ENCODE data around the gene VILL. TPM values are rescaled to one million over a fixed set of nuclear protein-coding genes. Genes with fewer than 3 reads are reported as not detected.

Gene VILL
- total RNA-seq, 2 experiments from 2014 or later, result 15.4 to 18.3 TPM

DNA sequence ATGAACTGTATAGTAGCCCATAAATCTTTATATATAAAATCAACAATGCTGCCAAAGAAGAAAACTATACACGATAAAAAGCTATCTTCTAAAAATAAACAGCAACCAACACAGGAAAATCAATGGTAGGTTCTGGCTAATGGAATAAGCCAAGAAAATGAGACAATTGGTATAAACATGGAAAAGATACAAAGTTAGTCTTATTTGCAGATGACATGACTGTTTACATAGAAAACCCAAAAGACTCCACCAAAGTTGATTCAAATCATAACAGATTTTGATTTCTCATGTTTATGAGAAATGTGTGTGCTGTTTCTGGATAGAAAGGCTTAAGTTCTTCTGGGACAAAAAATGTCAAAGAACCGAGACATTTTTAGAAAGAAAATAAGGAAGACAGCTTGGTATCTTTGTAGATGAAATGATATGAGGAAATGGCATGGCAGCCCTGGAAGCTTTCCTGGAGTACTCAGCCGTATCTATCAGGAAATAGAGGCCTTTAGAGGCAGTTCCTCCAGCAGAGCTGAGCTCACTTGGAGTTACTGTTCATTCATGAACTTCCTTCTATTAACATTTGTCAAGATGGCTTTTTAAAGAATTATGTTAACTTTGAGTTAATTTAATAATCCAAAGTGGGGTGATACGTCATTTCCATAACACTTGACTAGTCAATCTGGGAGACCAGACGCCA lies 36.7 kb upstream of the VILL start:
- no peak for DNase-seq
- no peak for ATAC-seq
- CTCF ChIA-PET, result interaction anchor here (0.6 kb wide), 1 partner anchor 175 kb away, joined by 3 read pairs; no protein-coding TSS in a partner anchor
- Mint-ChIP-seq H3K36me3 (peaks cover 1% of the 10 kb centered on the region), H3K27ac (no peak overlapping the region), H3K4me1 (peaks cover 24% of the 10 kb centered on the region), H3K4me3 (no peak overlapping the region), H3K27me3 (no peaks in the 10 kb centered on the region), H3K9me3 (ENCODE audit: low read depth) (peaks cover 4% of the 10 kb centered on the region)

DNA sequence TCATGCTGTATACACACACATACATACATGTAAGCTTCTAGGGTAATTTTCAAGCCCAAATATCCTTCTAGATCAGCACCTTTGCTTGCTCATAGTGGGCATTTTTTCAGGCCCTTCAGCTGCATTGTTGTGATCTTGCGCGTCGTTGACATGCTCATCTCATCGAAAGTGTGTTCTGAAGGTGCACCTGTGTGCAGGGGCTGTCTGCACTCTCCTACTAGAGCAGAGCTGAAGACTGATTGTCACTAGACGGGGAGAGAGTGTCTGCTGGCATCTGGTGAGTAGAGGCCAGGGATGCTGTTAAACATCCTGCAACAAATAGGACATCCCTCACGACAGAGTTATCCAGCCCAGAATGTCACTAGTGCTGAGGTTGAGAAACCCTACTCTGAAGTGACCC lies 35.7 kb upstream of the VILL start:
- Mint-ChIP-seq H3K36me3 (peaks cover 1% of the 10 kb centered on the region), H3K27ac (no peak overlapping the region), H3K4me3 (no peak overlapping the region), H3K4me1 (peaks cover 24% of the 10 kb centered on the region), H3K27me3 (no peaks in the 10 kb centered on the region), H3K9me3 (ENCODE audit: low read depth) (peaks cover 4% of the 10 kb centered on the region)
- CTCF ChIA-PET, result interaction anchor here (1.2 to 1.8 kb wide), 3 partner anchors 9 to 20 kb away, joined by 3 to 6 read pairs (median 4); no protein-coding TSS in a partner anchor
- DNase-seq (peak; percentile 21), ATAC-seq (no peak)

DNA sequence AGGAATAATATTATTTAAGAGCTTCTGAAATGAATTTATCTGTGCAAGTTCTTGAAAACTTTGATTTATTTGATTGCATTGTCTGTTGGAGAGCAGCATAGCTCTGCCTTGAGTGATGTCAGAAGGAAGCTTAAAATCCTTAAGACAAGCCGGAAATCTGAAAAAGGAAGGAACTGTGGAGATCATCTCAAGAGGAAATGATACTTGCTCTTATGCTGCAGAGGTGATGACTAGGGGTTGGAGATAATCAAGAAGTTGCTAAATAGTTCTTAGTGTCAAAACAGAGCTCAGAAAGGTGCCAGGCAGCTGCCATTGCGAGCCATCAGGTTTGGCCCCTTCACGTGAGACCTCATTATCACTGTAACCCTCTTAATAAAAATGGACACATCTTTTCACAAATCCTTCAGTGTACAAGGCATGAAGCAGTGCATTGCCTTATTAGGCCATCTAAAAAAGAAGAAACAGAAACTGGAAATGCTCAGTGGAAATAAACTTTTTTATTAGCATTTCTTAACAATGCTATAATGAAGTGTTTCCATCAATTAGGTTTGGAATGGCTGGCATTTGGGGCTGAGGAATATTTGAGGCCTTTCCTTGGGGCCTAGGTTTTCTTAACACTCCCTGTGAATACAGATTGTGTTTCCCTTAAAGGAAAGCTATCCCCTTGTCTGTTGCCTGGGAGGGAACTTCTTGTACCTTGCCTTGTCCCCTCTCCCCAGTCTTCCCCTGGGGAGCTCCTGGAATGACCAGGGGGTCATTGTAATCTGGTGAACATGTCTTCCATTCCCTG lies 34.5 kb upstream of the VILL start:
- peaks cover 24% of the 10 kb centered on the region for H3K4me1 Mint-ChIP-seq
- H3K4me3 Mint-ChIP-seq, result no peak overlapping the region
- no peaks in the 10 kb centered on the region for H3K27me3 Mint-ChIP-seq
- ATAC-seq, result no peak
- H3K27ac Mint-ChIP-seq, result no peak overlapping the region
- H3K9me3 Mint-ChIP-seq (ENCODE audit: low read depth), result peaks cover 4% of the 10 kb centered on the region
- H3K36me3 Mint-ChIP-seq, result peaks cover 1% of the 10 kb centered on the region
- peak; percentile 26 for DNase-seq
- CTCF ChIA-PET, result interaction anchor here (1.2 to 2.6 kb wide), 6 partner anchors 8 to 102 kb away, joined by 3 to 18 read pairs (median 6); no protein-coding TSS in a partner anchor

DNA sequence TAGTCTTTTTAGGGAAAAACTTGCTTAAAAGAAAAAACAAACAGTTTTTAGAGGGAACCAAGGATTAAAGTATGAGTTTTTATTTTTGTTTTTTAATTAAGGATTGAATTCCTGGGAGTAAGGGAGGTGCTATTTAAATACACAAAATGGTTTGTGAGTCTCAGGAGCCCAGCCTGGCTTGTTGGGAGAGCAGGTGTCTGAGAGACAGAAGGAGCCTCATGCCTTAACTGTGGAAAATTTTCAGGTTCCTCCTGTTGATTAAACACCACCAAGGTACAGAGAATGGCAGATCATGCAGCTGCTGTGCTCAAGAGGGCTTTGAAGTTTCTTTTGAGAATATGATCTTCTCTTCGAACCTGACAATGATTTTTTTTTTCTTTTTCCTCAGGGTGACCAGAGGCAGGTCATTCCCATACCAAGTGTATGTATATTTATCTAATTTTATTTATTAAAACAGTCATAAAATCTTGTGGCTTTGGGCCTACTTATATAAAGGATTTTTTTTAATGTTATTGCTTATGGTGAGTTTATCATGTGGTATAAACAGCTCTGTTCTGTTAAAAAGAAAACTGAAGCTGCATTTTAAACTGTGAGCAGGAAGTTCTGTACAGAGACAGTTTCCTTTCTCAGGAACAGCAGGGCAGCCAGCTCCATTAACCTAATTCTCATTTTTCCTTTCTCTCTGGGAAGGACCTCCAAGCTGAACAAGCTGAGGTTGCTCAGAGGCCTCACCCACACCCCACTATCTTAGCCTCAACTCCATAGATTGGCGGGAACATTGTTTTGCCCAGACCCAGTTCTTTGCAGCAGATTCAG lies 33.7 kb upstream of the VILL start:
- CTCF ChIA-PET, result interaction anchor here (0.9 to 2.9 kb wide), 7 partner anchors 10 to 103 kb away, joined by 3 to 18 read pairs (median 5); no protein-coding TSS in a partner anchor
- peak overlapping the region; percentile 87 for H3K27ac Mint-ChIP-seq
- H3K4me1 Mint-ChIP-seq, result peaks cover 24% of the 10 kb centered on the region
- peak; percentile 33 for ATAC-seq
- H3K4me3 Mint-ChIP-seq, result no peak overlapping the region
- H3K9me3 Mint-ChIP-seq (ENCODE audit: low read depth), result peaks cover 4% of the 10 kb centered on the region
- H3K36me3 Mint-ChIP-seq, result peaks cover 1% of the 10 kb centered on the region
- H3K27me3 Mint-ChIP-seq, result no peaks in the 10 kb centered on the region
- DNase-seq, result peak; percentile 23

DNA sequence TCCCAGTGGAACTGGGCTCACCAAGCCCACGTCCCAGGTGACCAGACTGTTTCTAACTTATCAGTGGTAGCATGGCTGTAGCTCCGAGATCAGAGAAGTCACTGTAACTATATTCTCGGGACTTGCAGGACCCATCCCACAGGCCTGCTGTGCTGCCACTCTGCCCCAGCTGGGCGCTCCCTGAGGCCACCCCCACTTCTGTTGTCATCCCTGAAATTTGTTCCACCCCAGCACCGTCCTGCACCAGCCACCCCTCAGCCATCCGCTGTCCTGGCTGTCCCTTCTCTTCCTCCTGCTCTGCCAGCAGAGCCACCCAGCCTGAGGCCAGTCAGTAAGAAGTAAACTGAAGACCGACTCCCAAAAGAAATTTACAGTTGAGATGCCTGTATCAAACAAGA lies 33.0 kb upstream of the VILL start:
- peaks cover 20% of the 10 kb centered on the region for H3K4me1 Mint-ChIP-seq
- H3K27me3 Mint-ChIP-seq, result no peaks in the 10 kb centered on the region
- CTCF ChIA-PET, result interaction anchor here (0.9 to 2.9 kb wide), 7 partner anchors 10 to 103 kb away, joined by 3 to 18 read pairs (median 5); no protein-coding TSS in a partner anchor
- H3K27ac Mint-ChIP-seq, result peak overlapping the region; percentile 87
- peaks cover 4% of the 10 kb centered on the region for H3K9me3 Mint-ChIP-seq (ENCODE audit: low read depth)
- H3K4me3 Mint-ChIP-seq, result no peak overlapping the region
- no peak for ATAC-seq
- peaks cover under 1% of the 10 kb centered on the region for H3K36me3 Mint-ChIP-seq
- peak; percentile 38 for DNase-seq

DNA sequence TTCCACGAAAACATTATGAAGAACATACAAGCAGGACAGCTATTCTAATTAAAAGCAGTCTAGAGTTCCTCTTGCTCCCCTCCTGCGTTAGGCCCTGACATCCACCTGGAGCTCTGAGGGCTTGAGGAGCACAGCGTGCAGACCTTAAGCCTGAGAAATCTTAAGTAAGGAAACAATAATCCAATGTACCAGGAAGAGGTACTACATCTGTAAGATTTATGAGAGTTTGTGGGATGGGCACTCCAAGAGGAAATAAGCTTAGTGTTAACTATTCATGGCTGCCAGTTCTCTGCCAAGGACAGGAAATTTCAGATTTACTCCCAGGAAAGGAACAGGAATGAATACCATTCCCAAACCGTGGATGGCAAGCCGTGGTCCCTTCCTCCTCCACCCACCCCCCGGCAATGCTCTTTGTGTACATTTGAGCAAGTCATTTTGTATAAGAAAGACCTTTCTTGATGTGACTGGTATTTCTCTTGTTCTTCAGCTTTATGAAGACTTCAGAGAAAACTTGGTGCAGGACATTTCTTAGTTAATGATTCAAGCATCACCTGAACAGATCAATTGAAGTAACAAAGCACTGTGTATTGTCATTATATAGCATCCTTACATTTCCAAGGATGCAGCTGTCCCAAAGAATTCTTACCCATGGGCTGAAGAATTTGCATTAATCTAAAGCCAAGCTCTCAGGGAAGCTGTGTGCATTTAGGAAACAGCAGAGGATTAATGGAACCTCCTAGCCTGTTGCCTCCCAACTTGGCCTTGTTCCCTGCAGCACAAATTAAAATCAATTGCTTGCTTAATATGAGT lies 28.8 kb upstream of the VILL start:
- Mint-ChIP-seq H3K9me3 (ENCODE audit: low read depth) (no peaks in the 10 kb centered on the region), H3K4me3 (no peak overlapping the region), H3K4me1 (peaks cover 8% of the 10 kb centered on the region), H3K27ac (no peak overlapping the region), H3K36me3 (no peaks in the 10 kb centered on the region), H3K27me3 (peaks cover 2% of the 10 kb centered on the region)
- no peak for ATAC-seq
- DNase-seq, result peak; percentile 15
- CTCF ChIA-PET, result interaction anchor here (1.1 to 1.8 kb wide), 2 partner anchors 12 to 13 kb away, joined by 3 to 7 read pairs; no protein-coding TSS in a partner anchor

DNA sequence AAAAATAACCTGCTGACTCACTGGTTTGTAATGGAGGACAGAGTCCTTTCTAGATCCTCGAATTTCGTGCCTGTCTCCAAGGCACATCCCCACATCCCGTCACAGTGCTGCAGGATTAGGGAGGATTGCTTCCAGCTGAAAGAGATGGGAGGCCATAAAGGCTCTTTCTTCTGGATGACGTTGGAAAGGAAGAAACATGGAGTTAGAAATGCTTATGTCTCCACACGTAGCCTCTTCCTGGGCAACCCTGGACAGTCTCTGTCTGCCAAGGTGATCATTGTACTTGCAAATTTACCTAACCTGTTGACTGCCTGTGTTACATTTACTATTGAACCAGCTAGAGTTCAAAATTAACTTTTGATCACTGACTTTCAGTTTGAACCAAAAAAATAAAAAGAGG lies 27.6 kb upstream of the VILL start:
- Mint-ChIP-seq H3K27ac (no peak overlapping the region), H3K4me1 (no peaks in the 10 kb centered on the region), H3K4me3 (no peak overlapping the region), H3K36me3 (no peaks in the 10 kb centered on the region), H3K9me3 (ENCODE audit: low read depth) (no peaks in the 10 kb centered on the region), H3K27me3 (peaks cover 2% of the 10 kb centered on the region)
- DNase-seq (peak; percentile 23), ATAC-seq (no peak)
- CTCF ChIA-PET, result interaction anchor here (1.1 to 5.9 kb wide), 3 partner anchors 11 to 25 kb away, joined by 3 to 61 read pairs (median 3); no protein-coding TSS in a partner anchor

DNA sequence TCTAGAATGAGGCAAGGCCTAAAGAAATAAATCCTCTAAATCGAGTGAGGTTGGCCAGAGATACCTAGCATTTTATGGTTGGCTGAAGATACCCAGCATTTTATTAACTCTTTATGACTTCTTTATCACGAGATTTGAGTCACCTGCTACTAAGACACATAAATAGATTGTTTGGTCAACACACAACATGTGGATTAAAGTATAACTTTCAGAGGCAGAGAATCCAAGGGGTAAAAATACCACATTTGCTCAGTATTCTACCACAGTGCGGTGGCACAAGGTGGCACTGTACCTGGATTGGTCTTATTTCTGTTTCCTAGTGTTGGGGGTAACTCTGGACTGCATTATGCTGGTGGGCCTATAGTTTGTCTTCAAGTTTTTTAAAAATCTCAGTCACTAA lies 27.0 kb upstream of the VILL start:
- CTCF ChIA-PET, result interaction anchor here (1.1 to 5.9 kb wide), 4 partner anchors 8 to 60 kb away, joined by 3 to 61 read pairs (median 4); no protein-coding TSS in a partner anchor
- Mint-ChIP-seq H3K4me3 (no peak overlapping the region), H3K27me3 (peaks cover 2% of the 10 kb centered on the region), H3K27ac (no peak overlapping the region), H3K36me3 (no peaks in the 10 kb centered on the region), H3K4me1 (no peaks in the 10 kb centered on the region), H3K9me3 (ENCODE audit: low read depth) (no peaks in the 10 kb centered on the region)
- DNase-seq, result no peak
- no peak for ATAC-seq

DNA sequence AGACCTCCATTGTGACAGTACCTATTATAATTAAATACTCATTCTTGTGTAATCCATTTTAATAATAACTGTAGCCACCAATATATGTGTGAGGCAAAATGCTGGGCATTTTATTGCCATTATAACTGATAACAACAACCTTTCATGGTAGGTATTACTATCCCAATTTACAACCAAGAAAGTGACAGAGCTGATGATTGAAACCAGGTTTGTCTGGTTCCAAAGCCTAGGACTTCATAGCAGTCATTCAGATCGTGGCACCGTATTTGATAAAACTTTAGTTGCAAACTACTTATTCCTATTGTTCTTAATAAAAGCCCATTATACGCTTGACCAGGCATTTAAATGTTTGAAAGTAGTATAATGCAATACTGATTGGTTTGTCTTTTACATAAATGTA lies 26.4 kb upstream of the VILL start:
- H3K27me3 Mint-ChIP-seq, result peaks cover 2% of the 10 kb centered on the region

DNA sequence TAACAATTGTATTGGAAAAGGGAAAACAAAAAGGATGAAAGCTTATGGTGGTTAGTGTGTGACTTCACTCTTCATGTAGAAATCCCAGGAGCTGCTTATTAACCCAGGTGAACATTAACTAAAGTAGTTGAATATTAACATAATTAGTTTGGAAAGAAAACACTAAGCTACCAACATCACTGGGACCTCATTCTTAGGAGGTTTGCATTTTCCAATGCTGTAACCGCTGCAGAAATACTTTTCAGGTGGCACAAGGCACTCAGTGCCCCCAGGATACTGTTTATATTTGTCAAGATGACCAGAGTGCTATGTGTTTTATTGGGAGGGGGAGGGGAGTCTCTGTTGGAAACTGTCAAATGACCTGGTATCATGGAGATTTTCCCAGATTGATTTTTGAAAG lies 25.9 kb upstream of the VILL start:
- Mint-ChIP-seq H3K9me3 (ENCODE audit: low read depth) (no peaks in the 10 kb centered on the region), H3K4me3 (no peak overlapping the region), H3K27me3 (peaks cover 2% of the 10 kb centered on the region), H3K36me3 (no peaks in the 10 kb centered on the region), H3K27ac (no peak overlapping the region), H3K4me1 (no peaks in the 10 kb centered on the region)
- ATAC-seq, result no peak
- DNase-seq, result peak; percentile 1
- CTCF ChIA-PET, result interaction anchor here (1.1 to 5.9 kb wide), 4 partner anchors 9 to 61 kb away, joined by 3 to 61 read pairs (median 4); no protein-coding TSS in a partner anchor

More for the DNA sequence above, 26.4 kb upstream of the VILL start:
- no peaks in the 10 kb centered on the region for H3K36me3 Mint-ChIP-seq
- H3K4me1 Mint-ChIP-seq, result no peaks in the 10 kb centered on the region
- H3K9me3 Mint-ChIP-seq (ENCODE audit: low read depth), result no peaks in the 10 kb centered on the region
- no peak for ATAC-seq
- no peak for DNase-seq
- H3K27ac Mint-ChIP-seq, result no peak overlapping the region
- CTCF ChIA-PET, result interaction anchor here (1.1 to 5.9 kb wide), 4 partner anchors 9 to 61 kb away, joined by 3 to 61 read pairs (median 4); no protein-coding TSS in a partner anchor
- no peak overlapping the region for H3K4me3 Mint-ChIP-seq

DNA sequence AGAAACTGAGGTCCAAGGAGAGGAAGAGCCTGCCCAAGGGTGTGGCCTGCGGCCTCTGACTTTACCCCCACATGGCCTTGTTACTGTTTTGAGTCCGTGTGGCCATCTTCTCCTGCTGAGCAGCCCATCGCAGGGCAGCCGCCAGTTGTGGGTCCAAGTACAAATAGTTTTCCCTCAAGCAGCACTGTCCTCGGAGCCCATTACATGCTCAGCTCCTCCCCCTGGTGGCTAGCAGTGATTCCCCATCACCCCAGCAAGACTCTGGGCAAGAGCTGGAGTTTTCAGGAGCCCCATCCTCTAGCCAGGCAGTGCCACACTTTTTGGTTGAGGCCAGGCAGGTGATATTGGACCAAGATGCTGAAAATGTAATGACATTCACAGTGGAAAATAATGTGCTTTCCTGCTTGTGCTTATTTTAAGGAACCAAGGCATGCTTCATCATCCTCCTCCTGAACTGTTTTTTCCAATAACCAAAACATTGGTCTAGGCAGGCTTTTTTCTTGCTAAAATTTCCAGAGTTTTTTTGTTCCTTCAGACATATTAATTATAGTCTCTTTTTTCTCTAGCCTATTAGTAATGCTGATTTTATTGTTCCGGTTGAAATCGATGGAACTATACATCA lies 23.2 kb upstream of the VILL start:
- no peak overlapping the region for H3K27ac Mint-ChIP-seq
- no peaks in the 10 kb centered on the region for H3K36me3 Mint-ChIP-seq
- ATAC-seq, result peak; percentile 90
- H3K4me1 Mint-ChIP-seq, result peaks cover 3% of the 10 kb centered on the region
- no peaks in the 10 kb centered on the region for H3K9me3 Mint-ChIP-seq (ENCODE audit: low read depth)
- DNase-seq, result peak; percentile 80
- no peak overlapping the region for H3K4me3 Mint-ChIP-seq
- peaks cover 2% of the 10 kb centered on the region for H3K27me3 Mint-ChIP-seq
- CTCF ChIA-PET, result interaction anchor here (0.6 to 5.9 kb wide), 28 partner anchors 8 to 1202 kb away, joined by 3 to 61 read pairs (median 4); partner anchors contain the start of gene DLEC1

DNA sequence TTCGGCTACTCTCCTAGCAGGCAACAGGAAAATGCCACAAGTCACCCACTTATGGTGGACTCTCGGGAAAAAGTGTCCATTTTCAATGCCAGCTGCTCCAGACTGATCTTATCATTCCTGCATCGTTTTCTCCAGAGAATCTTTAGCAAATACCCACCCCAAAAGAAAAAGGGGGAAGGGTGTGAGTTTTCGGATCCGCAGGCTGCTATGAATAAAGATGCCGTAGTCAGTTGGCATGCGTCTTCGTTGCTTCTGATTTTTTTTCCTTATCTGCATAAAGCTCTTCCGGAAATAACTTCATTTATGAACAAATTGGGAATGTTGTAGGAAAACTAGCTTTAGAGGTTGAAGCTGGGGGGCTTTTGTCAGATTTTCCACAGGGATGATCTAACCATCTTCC lies 22.4 kb upstream of the VILL start:
- CTCF ChIA-PET, result interaction anchor here (1.0 to 5.9 kb wide), 15 partner anchors 9 to 102 kb away, joined by 4 to 61 read pairs (median 7); no protein-coding TSS in a partner anchor
- no peak for DNase-seq
- peaks cover 2% of the 10 kb centered on the region for H3K27me3 Mint-ChIP-seq
- no peaks in the 10 kb centered on the region for H3K9me3 Mint-ChIP-seq (ENCODE audit: low read depth)
- no peaks in the 10 kb centered on the region for H3K36me3 Mint-ChIP-seq
- peaks cover 3% of the 10 kb centered on the region for H3K4me1 Mint-ChIP-seq
- H3K4me3 Mint-ChIP-seq, result no peak overlapping the region
- ATAC-seq, result no peak
- H3K27ac Mint-ChIP-seq, result no peak overlapping the region
